Ishikawa (cell line): Measurements from ENCODE around the gene OXTR.

Source experiments
- CEBPB ChIP-seq: IDR thresholded peaks from 2 replicates; pipeline ENCODE4 v1.6.1; 2012
- CREB1 ChIP-seq: IDR thresholded peaks from 2 replicates; pipeline ENCODE4 v1.6.1; 2012; ENCODE audit warnings: low read depth
- EGR1 ChIP-seq: IDR thresholded peaks from 2 replicates; pipeline ENCODE4 v1.6.1; 2012
- EP300 ChIP-seq: IDR thresholded peaks from 2 replicates; pipeline ENCODE4 v1.6.1; 2012; ENCODE audit warnings: borderline replicate concordance
- FOXM1 ChIP-seq: IDR thresholded peaks from 2 replicates; pipeline ENCODE4 v1.6.1; 2012; ENCODE audit warnings: low read depth, borderline replicate concordance
- NFIC ChIP-seq: IDR thresholded peaks from 2 replicates; pipeline ENCODE4 v1.6.1; 2012
- RAD21 ChIP-seq: IDR thresholded peaks from 2 replicates; pipeline ENCODE4 v1.6.1; 2012; ENCODE audit warnings: low read depth
- TAF1 ChIP-seq: IDR thresholded peaks from 2 replicates; pipeline ENCODE4 v1.6.1; 2012; ENCODE audit warnings: low read depth, mild to moderate bottlenecking
- TCF12 ChIP-seq: IDR thresholded peaks from 2 replicates; pipeline ENCODE4 v1.6.1; 2012; ENCODE audit warnings: low read depth
- TEAD4 ChIP-seq: IDR thresholded peaks from 2 replicates; pipeline ENCODE4 v1.6.1; 2012
- YY1 ChIP-seq: IDR thresholded peaks from 2 replicates; pipeline ENCODE4 v1.6.1; 2012; ENCODE audit warnings: low read depth
- ZBTB7A ChIP-seq: IDR thresholded peaks from 2 replicates; pipeline ENCODE4 v1.6.1; 2012; ENCODE audit warnings: low read depth
- TF ChIP-seq, protein P1 (sequence below): IDR thresholded peaks from 2 replicates; pipeline ENCODE4 v1.6.1; 2012
- TF ChIP-seq, protein P2 (sequence below): IDR thresholded peaks from 2 replicates; pipeline ENCODE4 v1.6.1; 2012; ENCODE audit warnings: low read depth, mild to moderate bottlenecking
- TF ChIP-seq, protein P3 (sequence below): IDR thresholded peaks from 2 replicates; pipeline ENCODE4 v1.6.1; 2012

OXTR gene

DNA sequence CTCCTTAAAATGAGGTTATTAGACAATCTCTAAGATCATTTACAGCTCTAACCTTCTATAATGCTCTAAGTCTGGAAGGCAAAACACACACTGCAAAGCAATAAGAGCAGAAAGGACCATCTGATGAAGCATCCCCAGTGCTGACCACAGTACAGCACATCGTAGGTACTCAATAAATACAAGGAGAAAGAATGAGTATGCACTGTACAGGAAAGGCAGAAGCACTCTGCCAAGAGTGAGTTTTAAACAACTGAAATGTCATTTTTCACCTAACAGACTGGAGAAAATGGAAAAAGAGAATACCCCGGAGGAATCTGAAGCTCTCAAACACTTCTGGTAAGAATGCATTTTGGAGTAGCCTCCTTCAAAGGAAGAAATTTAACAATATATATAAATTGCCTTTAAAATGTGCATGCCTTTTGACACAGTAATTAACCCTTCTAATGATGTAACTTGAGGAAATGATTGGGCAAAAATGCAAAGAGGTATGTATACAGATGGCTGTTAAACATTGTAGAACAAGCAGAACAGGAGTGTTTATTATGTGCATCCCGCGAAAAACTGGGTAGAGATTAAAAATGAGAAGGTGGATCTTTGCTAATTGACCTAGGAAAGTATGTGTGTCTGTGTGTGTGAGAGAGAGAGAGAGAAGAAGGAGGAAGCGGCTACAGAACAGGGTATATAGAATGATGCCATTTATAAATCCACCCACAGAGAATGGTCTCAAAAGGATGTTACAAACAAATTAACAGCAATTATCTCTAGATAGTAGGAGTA, 8.0 kb upstream of the OXTR start:
- no peak for TF ChIP-seq EP300
- no peak for TF ChIP-seq FOXM1
- TF ChIP-seq, protein P1, sequence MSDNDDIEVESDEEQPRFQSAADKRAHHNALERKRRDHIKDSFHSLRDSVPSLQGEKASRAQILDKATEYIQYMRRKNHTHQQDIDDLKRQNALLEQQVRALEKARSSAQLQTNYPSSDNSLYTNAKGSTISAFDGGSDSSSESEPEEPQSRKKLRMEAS, result no peak
- TF ChIP-seq CREB1, result no peak
- TF ChIP-seq RAD21, result no peak
- TF ChIP-seq EGR1, result no peak
- TF ChIP-seq NFIC, result no peak
- TF ChIP-seq, protein P2, sequence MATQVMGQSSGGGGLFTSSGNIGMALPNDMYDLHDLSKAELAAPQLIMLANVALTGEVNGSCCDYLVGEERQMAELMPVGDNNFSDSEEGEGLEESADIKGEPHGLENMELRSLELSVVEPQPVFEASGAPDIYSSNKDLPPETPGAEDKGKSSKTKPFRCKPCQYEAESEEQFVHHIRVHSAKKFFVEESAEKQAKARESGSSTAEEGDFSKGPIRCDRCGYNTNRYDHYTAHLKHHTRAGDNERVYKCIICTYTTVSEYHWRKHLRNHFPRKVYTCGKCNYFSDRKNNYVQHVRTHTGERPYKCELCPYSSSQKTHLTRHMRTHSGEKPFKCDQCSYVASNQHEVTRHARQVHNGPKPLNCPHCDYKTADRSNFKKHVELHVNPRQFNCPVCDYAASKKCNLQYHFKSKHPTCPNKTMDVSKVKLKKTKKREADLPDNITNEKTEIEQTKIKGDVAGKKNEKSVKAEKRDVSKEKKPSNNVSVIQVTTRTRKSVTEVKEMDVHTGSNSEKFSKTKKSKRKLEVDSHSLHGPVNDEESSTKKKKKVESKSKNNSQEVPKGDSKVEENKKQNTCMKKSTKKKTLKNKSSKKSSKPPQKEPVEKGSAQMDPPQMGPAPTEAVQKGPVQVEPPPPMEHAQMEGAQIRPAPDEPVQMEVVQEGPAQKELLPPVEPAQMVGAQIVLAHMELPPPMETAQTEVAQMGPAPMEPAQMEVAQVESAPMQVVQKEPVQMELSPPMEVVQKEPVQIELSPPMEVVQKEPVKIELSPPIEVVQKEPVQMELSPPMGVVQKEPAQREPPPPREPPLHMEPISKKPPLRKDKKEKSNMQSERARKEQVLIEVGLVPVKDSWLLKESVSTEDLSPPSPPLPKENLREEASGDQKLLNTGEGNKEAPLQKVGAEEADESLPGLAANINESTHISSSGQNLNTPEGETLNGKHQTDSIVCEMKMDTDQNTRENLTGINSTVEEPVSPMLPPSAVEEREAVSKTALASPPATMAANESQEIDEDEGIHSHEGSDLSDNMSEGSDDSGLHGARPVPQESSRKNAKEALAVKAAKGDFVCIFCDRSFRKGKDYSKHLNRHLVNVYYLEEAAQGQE, result no peak
- TF ChIP-seq CEBPB, result no peak
- TF ChIP-seq, protein P3, sequence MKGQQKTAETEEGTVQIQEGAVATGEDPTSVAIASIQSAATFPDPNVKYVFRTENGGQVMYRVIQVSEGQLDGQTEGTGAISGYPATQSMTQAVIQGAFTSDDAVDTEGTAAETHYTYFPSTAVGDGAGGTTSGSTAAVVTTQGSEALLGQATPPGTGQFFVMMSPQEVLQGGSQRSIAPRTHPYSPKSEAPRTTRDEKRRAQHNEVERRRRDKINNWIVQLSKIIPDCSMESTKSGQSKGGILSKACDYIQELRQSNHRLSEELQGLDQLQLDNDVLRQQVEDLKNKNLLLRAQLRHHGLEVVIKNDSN, result no peak
- TF ChIP-seq TCF12, result no peak
- TF ChIP-seq YY1, result no peak

DNA sequence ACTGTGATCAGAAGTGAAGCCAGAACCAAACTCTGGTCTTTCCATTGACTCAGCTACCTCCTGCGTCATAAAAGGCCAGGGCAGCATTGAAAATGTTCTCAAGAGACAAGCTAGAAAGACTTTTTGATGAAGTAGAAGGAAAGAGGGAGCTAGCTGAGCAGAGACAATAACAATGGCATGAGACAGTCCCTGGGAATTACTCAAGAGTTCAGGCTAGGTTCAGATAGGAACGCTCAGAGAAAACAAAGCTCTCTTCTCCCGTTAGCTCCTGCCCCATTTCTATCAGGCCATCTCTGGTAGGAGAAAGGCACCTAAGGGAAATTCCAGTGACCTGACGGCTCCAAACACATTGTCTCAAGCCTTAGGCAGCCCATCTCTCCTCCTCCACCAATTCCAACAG, 7.0 kb upstream of the OXTR start:
- TF ChIP-seq, protein P1, result no peak
- no peak for TF ChIP-seq TCF12
- TF ChIP-seq, protein P3, result no peak
- no peak for TF ChIP-seq TAF1
- TF ChIP-seq EP300, result no peak
- TF ChIP-seq YY1, result no peak
- no peak for TF ChIP-seq CREB1
- no peak for TF ChIP-seq NFIC
- TF ChIP-seq ZBTB7A, result no peak
- no peak for TF ChIP-seq EGR1
- TF ChIP-seq, protein P2, result no peak
- TF ChIP-seq RAD21, result no peak
- TF ChIP-seq CEBPB, result no peak
- no peak for TF ChIP-seq TEAD4

DNA sequence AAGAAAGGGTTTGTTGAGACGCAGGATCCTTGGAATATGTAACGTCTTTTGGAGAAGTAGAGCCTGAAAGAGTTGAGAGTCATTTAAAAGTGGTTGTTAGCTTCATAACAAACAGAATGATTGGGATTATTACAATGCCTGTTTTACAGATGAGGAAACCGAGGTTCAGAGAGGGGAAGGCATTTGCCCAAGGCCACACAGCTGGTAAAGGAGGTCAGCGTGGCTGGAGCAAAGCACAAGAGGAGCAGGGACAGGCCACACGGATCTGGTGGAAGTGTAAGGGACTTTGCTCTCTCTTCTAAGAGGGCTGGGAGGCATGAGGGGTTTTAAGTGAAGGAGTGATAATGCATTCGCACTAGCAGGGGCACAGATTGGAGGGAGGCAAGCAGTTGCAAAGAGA, 6.2 kb upstream of the OXTR start:
- TF ChIP-seq TAF1, result no peak
- TF ChIP-seq ZBTB7A, result no peak
- TF ChIP-seq YY1, result no peak

DNA sequence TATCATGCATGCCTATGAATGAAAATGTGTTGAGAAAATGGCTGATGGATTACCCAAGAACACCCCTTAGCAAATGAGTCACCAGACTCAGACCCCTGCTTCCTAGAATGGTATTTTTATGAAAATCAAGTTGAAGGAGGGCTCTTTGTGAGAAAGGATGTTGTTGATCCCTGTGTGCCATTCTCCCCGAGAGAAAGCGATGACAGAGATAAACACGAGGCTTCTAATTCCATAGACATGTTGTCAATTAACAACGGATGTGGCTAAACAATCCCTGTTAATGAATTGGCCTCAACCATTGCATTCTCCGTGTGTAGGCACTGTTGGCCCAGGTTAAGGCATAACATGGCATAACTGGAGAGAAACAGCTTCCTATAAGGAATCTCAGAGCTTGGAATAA, 5.8 kb upstream of the OXTR start:
- TF ChIP-seq YY1, result no peak
- TF ChIP-seq NFIC, result no peak
- TF ChIP-seq, protein P3, result no peak
- TF ChIP-seq TAF1, result no peak
- no peak for TF ChIP-seq CEBPB
- no peak for TF ChIP-seq RAD21
- no peak for TF ChIP-seq TCF12
- TF ChIP-seq, protein P1, result no peak
- no peak for TF ChIP-seq EGR1
- TF ChIP-seq CREB1, result no peak
- no peak for TF ChIP-seq ZBTB7A
- no peak for TF ChIP-seq TEAD4
- no peak for TF ChIP-seq FOXM1
- TF ChIP-seq EP300, result no peak
- TF ChIP-seq, protein P2, result no peak
